HG03139 (cell line): Measurements from ENCODE around the gene RNASE7.

ENCODE experiments used
- ATAC-seq: cut with Tn5 transposase; IDR thresholded peaks from one replicate; pipeline ENCODE4 v1.9.1; 2021; ENCODE audit not compliant: unreplicated experiment

Gene RNASE7

DNA sequence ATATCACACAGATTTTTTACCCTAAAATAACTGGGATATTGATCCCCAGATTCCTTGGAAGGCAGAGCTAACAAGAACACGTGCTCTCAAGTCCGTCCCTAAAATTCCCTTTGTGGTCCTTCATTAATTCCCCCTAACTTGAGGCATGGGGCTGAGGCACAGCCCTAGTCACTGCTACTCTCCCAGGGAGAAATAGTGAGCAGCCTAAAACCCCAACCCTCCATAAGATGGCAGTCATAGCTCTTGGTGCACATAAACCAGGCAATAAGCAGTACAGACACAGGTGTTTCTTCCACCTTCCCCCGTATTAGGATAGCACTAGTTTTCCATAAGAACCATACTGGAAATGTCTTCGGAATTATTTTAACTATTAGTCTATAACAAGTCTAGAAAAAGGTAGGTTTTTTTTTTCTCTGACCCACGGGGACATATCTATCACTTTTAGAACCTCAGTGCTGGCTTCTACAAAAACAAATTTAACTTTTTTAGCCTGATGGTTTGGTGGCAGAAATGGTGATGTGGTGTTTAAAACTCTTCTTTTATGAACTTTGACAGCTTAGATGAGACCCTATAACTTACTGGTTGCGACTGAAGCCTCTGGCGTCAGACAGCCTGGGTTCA lies 24.8 kb downstream of the RNASE7 start:
- ATAC-seq = no peak

DNA sequence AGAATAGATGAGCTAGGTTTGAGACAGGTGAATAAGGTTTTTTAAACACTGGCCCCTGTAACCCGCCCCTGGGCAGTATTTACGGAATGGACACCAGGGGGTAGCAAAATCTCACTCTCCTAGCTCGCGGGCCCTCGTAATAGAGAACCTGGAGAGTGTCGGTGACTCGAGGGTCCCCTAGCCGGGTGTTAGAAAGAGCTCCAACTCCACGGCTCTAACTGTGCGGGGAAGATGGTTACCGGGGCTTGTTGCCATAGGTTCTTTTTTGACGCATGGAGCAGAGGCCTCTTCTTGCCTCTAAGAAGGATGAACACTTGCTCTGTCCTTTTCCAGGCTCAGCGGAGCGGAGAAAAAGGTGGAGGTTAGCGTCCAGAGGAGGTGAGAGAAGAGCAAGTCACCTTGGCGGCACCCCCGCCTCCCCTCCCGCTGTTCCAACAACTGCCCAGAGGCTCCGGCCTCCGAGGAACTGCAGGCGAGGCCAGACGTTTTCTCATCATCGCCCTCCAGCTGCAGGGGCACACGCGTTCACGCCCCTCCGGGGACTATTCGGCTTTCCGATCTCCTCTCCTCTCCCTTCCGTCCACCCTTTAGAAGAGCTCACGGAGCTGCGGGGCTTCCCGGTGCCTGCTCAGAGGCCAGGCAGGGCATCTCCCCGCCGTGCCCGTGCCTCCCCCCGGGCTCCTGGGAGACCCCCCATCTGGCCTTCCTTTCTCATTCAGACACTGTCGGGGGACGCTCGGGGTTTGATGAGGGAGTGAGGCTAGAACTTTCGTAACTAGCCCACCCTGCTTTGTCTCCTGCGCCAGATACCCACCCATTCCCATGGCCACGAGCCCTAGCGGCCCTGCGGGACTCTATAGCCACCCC lies 26.6 kb downstream of the RNASE7 start:
- no peak for ATAC-seq

DNA sequence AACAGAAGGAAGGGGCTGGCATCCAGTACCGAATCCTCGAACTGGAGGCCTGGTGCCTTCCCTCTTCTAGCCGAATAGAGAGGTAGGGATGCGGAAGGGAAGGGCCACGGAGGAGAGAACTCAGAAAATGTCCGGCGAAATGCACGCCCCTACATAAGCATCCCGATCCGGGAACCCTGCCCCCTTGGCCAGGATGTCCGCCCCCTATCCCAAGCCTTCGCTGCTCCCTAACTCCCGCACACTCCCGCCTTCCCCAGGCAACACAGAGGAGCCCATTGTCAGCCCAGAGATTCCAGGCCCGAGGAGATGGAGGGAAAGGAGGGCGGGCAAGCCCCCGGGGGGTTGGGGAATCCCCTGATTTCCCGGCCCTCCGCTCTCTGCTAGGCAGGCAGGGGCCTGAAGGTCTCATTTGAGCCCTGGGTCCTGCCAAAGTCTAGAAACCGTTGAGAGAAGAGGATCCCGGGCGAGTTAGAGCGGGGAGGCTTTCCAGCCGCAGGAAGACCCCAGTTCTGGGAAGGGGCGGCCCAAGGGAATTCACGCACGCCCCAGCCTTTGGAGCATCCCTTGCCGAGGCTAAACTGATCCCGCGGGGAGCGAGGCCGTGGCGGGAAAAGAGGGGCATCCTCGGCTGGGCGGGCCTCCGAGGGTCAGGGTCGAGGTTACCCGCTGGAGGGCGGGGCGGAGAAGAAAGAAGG lies 27.4 kb downstream of the RNASE7 start:
- ATAC-seq = no peak

DNA sequence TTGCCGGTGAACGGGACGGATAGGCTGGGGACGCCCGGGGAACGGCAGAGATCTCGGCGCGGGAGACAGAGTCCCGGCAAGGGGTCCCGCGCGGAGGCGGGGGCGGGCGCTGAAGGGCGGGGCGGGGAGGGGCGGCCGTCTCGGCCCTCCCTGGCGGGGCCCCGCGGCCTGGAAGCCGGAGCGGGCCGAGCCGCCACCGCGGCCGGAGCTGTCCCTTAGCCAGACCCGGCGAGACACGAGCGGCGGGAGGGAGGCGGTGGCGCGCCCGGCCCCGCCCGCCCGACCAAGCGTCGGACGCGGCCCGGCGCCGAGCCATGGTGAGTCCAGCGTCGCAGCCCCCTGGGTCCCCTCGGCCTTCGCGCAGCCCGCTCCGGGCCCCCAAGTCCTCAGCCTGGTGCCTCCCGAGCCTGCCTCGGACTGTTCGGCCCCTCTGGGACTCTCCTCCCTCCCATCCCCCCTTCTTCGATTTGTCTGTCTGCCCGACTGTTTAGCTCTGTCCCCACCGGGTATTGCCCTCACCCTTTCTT lies 28.0 kb downstream of the RNASE7 start, which contains the start of gene ARHGEF40:
Gene ARHGEF40, plus strand, starts transcription at position 222 of the 527 bp plus-strand sequence. Its CDS starts 93 bp downstream, at position 315.
- ATAC-seq = no peak

DNA sequence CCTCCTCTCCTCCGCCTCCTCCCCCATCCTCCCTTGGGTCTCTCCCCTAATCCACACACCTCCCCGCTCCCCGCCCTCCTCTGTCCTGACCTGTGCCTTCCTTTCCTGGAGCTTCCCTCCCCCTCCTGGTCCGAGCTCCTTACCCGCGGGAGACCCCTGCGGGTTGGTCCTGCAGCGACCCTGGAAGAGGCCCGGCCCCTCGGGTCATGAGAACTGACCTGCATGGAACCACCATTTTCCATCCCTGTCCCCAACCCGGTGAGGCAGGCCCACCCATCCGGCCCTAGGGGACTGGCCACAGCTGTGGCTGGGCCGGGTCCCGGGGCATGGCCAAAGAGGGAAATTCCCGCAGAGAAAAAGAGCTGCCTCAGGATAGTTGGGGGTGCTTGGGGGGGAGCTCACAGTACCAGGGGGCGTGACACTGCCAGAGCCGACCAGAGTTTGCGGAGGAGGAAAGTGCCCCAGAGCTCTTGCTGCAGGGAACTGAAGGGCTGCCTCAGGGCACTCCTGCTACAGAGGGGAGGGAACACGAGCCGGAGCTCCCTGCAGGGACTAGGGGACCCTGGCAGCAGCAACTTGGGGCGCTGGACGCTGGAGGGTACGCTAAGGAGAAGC lies 28.6 kb downstream of the RNASE7 start:
- ATAC-seq = peak; percentile 2

DNA sequence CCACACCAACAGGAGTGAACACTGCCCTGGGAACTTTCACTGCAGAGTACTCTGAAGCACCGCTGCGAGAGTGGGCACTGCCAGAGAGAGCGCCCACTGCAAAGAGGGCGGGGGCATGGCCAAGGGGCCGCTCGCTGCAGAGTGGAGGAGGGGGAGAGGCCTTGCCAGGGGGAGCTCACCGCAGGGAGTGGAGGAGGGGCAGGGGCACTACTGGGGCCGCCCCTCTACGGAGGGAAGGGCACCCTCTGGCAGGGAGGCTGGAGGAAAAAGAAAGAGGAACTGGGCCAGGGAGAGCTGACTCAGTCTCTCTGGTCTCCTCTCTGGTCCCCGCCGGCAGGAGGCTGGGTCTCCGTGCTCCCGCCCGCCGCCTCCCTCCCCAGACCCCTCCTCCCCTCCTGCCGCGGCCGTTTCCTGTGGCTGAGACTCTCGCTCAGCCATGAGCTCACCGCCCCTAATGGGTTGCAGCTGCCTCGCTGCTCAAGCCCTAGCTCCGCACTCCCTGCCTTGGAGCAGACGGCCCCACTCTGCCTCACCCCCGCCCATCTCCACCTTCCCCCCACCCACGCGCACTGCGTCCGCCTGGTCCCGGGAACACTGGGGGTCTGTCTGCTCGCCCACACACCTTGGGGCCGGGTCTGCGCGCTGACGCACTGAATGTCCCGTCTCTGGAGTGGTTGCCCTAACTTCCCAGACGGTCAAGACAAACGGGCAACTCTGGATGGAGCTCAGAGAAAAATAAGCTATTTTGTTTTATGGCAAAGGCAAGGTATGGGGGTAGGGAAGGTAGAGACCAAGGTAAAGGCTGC lies 29.3 kb downstream of the RNASE7 start:
- peak; percentile 74 for ATAC-seq

GRCh38 chr14:21072031-21072473 lies 29.9 kb downstream of the RNASE7 start:
- ATAC-seq = no peak

DNA sequence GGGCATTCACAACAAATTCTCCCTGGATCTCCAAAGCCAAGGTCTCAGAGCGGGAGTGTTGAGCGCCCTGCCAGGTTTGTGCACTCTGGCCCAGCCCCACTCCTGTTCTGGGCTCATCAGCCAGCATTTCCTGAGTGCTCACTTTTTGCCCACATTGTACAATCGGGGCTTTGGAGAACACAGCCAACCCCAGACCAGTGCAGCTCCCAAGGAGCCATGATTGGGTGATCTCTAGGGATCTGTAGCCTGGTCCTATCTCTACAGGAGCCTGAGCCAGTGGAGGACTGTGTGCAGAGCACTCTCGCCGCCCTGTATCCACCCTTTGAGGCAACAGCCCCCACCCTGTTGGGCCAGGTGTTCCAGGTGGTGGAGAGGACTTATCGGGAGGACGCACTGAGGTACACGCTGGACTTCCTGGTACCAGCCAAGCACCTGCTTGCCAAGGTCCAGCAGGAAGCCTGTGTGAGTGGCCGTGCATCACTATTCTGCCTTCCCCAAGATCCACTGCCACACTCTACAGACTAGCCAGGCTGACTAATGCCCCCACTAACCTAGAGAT lies 30.7 kb downstream of the RNASE7 start:
- no peak for ATAC-seq

DNA sequence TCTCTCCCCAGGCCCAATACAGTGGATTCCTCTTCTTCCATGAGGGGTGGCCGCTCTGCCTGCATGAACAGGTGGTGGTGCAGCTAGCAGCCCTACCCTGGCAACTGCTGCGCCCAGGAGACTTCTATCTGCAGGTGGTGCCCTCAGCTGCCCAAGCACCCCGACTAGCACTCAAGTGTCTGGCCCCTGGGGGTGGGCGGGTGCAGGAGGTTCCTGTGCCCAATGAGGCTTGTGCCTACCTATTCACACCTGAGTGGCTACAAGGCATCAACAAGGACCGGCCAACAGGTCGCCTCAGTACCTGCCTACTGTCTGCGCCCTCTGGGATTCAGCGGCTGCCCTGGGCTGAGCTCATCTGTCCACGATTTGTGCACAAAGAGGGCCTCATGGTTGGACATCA lies 31.8 kb downstream of the RNASE7 start:
- ATAC-seq = no peak

GRCh38 chr14:21074398-21075272 lies 32.5 kb downstream of the RNASE7 start:
- ATAC-seq = no peak

GRCh38 chr14:21075719-21076437 lies 33.7 kb downstream of the RNASE7 start:
- ATAC-seq = no peak

- ATAC-seq = no peak
Measured at GRCh38 chr14:21077672-21078071, 35.5 kb downstream of the RNASE7 start.

DNA sequence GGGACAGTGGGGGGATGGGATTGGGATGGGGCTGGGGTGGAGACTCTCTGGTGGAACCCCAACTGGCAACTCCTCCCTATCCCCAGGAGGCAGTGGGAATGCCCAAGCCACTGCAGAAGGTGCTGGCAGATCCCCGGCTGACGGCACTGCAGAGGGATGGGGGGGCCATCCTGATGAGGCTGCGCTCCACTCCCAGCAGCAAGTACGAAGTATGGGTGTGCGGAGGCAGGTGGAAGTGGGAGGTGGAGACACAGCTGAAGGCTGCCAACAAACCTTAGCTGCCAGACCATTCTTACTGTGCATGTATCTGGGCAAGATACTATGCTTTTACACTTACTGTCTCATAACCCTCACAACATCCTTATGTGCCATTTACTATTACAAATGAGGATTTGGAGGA lies 36.1 kb downstream of the RNASE7 start:
- no peak for ATAC-seq

DNA sequence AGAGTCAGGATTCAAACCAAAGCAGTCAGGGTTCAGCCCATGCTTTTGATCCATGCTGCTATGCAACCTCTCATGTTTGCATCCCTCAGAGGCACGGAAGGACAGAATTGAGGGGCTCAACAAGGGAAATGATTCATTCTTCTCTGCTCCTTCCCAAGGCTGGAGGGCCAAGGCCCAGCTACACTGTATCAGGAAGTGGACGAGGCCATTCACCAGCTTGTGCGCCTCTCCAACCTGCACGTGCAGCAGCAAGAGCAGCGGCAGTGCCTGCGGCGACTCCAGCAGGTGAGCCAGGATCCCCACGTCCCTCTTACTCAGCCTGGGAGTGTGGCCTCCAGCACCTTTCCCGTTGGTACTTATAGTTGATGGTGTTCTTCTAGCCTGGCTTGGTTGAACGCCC lies 36.6 kb downstream of the RNASE7 start:
- ATAC-seq = no peak

DNA sequence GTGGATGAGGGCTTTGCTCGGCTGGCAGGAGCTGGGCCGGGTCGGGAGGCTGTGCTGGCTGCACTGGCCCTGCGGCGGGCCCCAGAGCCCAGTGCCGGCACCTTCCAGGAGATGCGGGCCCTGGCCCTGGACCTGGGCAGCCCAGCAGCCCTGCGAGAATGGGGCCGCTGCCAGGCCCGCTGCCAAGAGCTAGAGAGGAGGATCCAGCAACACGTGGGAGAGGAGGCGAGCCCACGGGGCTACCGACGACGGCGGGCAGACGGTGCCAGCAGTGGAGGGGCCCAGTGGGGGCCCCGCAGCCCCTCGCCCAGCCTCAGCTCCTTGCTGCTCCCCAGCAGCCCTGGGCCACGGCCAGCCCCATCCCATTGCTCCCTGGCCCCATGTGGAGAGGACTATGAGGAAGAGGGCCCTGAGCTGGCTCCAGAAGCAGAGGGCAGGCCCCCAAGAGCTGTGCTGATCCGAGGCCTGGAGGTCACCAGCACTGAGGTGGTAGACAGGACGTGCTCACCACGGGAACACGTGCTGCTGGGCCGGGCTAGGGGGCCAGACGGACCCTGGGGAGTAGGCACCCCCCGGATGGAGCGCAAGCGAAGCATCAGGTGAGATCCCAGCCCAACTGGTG lies 39.5 kb downstream of the RNASE7 start:
- ATAC-seq = no peak

- ATAC-seq = no peak
Measured at GRCh38 chr14:21083565-21084325, 41.6 kb downstream of the RNASE7 start.

DNA sequence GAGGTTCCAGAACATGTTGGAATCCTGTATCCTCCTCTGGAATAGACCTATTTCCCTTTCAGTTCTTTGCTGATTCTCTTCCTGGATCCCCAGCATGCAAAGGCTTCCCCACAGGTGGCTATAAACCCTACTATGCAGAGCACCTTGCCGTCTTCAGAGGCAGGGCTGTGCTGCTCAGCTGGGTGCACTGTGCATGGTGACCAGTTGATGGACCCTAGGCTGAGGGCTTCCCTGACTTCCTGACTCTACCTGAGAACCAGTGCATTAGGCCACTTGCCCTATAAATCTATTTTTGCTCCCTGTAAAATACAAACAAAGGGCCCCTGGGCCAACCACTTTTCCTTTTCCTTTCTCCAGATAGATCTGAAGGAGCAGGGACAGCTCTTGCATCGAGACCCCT lies 42.2 kb downstream of the RNASE7 start:
- ATAC-seq = no peak
